Measurements from ENCODE around the gene LTK.

The LTK gene

DNA sequence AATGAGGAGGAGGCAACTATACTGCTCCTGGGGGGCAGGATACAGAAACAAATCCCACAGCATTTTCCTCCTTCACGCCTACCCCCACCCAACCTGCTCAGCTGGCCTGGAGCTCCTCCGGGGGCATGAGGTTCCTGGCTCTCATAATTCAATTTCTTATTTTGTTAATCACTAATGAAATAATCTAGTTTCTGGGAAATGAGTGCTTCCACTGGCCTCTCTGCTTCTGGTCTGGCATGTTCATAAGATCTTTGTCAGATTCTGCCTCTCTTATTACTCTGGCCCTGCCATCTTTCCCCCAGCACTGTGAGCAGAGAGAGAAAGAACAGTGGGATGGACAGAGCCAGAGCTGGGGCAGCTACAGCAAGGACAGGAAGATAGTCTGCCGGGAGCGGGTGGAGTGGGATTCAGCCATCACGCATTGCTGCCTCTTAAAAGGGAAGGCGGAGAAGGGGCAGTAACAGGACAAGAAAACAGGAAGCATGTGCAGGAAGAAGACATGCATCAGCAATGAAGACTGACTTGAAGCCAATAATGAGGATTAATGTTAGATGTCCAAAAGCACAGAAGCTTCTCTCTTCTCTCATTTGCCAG is 16.8 kb upstream of the LTK start:
- DNase-seq (ENCODE audit: low read depth, low spot score): no peak

DNA sequence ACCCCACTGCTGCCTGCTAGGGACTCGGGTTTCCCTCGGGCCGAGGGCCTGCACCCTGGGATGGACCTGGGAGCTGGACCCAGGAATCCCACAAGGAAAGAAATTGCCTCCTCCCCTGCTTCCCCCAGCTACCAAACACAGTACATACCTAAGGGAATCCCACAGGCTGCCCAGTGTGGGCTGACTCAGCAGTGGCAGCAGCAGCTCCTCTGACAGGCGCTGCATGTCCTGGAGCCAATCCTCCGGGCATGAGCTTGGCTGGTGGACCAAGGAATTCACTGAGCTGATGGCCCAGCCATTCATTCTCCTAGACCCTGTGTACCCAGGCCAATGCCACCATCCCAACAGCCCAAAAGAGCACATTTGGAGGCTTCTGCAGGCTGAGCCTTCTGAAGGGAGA is 9.5 kb upstream of the LTK start:
- no peak for DNase-seq (ENCODE audit: low read depth, low spot score)

DNA sequence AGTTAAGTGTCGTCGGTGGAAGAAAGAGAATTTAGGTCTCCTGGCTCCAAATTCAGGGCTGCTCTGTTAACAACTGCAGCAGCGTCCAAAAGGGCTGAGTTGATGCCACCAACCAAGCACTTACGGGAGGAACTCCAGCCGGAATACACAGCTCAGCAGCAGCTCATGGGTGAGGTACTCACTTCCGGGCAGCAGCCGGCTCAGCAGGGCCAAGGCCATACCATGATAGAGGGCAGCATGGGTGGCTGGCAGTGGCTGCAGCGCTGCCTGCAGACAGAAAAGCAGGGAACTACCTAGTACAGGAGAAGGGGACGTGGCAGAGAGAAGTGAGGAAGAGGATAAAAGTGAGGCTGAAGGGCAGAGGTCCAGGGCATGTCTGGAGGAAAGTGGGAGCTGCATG is 8.0 kb upstream of the LTK start:
- DNase-seq (ENCODE audit: low read depth, low spot score): no peak

DNA sequence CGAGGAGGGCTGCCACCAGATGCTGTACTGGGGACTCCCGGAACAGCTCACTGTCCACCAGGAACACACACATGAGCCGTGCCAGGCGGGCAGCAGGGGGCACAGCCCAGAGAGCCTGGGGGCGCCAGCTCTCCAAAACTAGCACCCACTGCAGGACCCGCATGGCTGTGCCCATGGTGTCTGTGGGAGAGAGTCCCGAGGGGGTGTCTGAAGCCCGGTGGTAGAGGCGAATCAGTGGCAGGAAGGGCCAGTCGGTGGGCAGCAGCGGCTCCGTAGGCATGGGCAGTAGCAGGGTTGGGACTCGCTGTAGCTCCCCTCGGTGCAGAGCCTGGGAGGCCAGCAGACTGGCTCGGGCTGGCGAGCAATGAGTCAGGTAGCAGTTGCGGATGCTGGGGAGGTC is 7.0 kb upstream of the LTK start:
- DNase-seq (ENCODE audit: low read depth, low spot score): no peak

DNA sequence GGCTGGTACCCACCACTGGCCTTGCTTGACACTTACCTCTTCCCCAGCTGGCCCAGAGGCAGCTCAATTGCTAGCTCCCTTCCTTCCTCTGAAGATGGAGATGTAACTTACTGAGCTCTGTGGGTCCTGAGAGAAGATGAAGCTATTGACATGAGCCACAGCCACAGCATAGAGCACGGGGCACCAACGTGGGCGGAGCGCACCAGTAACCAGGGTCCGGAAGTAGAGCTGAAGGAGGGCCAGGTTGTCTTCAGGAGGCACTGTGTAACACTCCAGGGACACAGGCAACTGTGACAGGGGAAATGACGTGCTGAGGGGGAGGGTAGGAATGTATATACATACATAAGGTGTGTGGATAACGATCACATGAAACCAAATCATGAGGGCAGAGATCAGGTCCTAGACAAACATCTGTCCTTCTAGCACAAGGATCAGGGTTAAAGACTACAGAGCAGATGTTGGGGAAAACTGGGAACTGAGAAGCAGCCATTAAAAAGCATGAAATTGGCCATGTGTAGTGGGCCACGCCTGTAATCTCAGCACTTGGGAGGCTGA is 4.3 kb upstream of the LTK start:
- DNase-seq (ENCODE audit: low read depth, low spot score): no peak

DNA sequence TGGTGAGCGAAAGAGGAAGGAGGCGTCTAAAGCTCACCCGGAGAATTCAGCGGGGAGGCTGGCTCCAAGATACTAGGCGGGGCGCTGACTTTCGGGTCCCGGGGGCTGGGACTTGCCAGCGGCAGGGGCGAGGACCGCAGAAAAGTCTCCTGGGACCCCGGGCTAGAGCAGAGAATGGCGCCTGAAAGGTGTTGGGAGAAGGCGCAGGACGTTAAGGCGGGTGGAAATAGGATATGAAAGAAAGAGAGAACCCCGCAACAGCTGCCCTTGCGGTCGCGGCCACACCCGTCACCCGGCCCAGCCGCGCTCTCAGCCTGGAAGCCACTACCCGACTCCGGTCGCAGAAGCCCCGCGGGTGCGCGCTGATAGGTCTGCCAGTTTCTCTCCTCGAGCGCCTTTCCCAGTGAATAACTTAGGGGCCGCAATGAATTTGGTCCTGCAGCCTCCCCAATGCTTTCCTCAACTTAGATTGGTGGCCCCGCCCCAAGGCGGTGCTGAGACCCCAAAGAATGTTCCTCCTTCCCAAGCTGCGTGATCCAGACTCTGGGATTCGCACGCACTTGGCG is 604 bp downstream of the LTK start:
- DNase-seq (ENCODE audit: low read depth, low spot score): no peak

DNA sequence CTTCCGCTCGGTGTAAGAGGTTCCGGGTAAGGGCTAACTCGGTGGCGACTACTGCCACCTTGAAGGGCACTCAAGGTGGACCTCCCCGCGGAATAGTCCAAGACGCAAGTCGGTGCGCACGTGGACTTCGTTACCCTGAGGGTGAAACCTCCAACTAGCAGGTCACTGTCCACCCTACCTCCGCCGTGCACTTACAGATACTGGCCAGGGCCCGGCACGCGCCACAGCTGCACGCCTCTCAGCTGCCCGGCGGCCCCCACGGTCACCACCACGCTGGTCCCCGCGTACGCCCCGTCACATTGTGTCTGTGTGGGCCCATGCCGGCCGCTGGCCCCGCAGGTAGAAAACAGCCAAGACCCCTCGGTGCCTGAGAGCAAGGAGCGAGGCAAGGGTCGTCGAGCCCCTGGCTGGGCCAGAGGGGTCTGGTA is 1.1 kb downstream of the LTK start:
- DNase-seq (ENCODE audit: low read depth, low spot score): no peak

DNA sequence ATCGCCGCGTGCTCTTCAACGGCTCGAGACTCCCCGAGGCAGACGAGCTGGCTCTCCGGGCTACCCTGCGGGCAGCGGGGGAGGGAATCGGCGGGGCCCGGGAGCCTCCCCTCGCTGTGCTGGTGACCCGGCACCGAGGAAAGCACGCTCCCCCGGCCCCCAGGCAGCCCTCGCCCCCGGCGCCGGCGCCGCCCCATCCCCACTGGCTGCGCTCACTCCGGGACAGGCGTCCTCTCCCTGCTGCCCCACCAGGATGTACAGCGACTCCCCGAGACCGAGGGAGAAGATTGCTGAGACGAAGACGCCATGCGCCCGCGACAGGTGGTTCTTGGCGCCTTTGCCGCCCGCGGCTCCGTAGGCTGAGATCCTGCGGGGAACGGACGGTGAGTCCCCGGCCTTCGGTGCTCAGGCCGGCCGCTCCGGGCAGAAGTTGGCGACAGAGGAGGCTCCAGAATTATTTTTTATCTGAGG is 1.7 kb downstream of the LTK start:
- DNase-seq (ENCODE audit: low read depth, low spot score): no peak

DNA sequence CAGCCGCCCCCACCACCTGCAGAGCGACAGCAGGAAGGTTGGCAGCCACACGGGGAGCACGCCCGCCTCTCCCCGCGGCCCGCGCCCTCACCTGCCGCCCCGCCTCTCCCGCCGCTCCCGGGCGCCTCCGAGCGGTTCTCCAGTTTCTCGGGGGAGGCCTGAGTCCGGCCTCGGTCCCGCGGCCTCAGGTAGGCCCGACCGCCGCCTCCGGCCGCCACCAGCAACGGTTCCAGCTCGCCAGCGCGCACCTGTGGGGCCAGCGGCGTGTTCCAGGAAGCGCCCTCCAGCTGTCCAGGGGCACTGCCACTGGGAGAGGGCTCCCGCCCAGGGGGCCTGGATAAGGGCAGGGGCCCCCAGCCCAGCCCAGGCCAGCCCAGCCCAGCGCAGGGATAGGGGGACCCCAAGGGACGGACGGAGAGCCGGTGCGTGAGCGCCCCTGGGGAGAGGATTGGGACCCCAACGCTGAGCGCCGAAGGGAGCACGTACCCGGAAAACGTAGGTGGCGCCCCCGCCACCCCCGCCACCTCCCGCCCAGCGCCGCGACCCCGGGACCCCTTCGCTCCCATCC is 2.2 kb downstream of the LTK start:
- no peak for DNase-seq (ENCODE audit: low read depth, low spot score)

DNA sequence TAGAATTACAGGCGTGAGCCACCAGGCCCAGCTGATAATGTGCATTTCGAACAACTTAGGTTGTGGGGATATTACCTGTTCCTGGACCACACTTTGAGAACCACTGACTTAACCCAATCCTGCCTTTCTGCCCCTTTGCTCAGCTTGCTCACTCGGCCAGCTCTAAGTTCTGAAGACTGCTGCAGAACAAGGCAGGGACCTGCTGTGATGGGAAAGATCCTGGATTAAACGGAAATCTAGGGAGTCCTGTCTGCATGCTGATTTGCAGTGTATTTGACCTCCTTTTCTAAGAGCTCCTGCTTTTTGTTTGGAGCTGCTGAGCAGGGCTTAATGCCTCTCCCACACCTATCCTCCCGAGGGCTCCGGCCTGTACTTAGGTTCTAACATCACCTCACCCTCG is 2.9 kb downstream of the LTK start:
- no peak for DNase-seq (ENCODE audit: low read depth, low spot score)

DNA sequence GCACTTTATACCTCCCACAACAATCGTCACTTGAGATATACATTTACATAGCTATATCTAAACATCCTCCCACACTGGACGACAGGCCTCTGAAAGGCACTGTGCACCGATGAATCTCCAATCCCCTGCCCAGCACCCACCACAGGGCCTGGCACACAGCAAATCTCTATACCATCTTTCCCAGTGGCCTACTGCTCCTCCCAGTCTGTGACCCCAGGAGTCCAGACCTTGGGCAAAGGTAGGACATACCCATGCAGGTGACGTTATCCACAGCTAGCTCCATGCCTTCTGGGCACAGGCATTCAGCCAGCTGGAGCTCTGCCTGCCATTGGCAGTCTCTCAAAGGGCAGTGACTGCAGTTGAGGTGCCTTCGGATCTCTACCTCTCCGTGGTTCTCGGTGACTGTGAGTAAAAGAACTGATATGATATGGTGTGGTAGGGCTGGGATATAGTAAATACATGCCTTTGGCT is 5.8 kb downstream of the LTK start:
- no peak for DNase-seq (ENCODE audit: low read depth, low spot score)

DNA sequence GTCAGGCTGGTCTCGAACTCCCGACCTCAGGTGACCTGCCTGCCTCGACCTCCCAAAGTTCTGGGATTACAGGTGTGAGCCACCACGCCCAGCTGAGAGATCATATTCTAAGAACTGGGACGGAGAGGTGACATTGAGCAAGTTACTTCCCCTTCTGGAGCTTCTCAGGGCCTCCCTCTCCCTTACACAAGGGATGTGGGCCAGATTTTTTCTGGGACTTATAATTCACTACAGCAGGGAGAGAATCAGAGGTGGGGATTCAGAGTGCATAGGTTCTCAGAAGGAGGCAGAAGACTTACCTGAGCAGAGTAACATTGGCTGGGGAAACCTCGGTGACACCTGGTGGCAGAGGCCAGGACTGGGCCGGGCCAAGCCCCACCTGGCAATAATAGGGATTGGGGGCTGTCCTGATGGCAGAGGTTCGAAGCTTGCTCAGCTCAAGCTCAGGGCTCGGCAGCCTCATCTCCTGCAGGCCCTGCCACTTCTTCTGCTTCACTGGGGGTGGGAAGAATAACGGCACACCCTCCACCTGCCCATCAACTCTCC is 6.8 kb downstream of the LTK start:
- DNase-seq (ENCODE audit: low read depth, low spot score): no peak

DNA sequence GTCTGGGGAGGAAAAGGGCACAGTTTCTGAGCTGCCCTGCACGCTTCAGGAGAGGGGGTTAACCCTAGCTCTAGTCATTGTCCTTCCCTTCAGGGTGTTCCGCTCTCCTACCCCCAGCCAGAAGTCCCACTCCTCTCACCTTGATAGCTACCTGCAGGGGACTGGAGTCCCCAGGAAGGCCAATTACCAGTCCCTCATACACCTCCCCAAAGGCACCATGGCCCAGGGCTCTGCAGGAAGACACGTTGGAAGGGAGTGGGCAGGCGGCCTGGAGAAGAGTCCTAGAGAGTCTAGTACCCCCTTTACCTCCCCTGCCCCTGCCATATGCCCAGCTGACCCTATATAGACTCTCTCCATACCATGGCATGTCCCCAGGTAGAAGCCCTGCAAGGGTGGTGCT is 7.9 kb downstream of the LTK start:
- no peak for DNase-seq (ENCODE audit: low read depth, low spot score)

DNA sequence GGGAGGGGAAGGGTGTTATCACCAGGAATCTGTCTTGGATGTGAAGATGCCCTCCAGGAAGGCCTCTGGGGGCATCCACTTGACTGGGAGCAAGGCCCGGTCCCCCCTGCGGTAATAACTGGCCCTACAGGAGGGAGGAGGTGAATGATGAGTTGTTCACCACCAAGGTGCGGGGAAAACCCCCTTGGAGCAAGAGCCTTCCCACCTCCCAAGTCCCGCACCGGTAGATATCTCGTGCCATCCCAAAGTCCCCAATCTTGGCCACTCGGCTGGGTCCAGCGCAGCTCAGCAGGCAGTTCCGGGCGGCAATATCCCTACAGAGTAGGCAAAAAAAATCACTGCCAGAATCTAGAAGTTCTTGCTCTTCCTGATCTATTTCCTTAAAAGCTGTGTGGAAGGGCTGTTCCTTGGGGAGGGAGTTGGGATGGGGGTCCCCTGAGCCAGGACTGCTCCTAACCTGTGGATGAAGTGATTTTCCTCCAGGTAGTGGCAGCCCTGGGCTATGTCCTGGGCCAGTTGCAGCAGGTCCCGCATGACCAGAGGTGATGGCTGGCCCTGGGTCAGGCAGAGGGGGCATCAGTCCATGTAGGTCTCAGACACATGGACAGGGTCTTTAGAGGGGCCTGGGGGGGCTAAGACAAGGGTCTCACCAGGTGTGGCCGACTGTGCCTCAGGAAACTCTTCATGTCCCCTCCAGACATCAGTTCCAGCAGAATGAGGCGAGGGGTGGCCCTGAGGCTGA is 8.7 kb downstream of the LTK start:
- DNase-seq (ENCODE audit: low read depth, low spot score): no peak

DNA sequence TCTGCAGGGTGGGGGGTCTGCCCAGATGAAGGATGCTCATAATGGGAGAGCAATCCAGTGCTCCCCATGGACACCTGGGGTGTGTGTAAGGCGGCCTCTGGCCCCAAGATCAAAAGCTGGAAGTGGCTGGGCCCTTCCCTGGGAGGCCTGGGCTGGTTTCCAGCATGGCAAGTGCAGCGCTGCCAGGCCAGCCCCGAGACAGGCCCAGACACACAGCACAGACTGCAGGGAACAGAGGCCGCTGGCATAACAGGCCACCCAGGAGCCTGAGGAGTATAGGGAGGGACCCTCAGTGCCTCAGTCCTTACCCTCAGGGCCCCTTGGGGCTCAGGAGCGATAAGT is 10.0 kb downstream of the LTK start:
- DNase-seq (ENCODE audit: low read depth, low spot score): no peak

DNA sequence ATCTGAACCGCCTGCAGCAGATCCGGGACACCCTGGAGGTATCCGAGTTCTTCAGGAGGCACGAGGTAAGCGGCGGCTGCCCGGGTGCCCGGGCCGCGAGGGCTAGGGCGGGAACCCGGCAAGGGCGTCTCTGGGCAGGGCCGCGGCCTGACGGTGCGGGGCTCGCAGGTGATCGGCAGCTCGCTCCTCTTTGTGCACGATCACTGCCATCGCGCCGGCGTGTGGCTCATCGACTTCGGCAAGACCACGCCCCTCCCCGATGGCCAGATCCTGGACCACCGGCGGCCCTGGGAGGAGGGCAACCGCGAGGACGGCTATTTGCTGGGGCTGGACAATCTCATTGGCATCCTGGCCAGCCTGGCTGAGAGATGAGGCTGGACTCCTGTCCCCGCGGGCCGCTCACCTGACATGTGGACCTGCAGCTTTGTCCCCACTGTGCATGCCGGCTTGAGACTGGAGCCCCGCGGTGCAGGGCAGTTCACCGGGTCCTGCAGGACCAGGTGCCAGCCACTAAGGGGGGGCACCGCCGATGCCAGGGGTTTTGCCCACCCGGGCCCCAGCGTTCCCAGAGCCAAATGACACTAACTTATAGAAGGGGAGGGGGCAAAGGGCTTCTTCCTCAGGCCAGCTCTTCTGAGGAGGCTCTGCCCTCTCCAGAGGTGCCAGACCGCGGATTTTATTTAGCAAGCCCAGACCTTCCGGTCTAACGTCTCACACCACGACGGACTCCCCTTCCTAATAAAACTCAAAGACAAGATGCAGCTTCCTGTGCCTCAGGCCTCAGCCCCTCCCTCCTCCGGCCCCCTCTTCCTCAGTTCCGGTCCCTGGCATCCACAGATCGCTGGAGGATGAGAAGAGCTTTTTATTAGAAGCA is 10.6 kb downstream of the LTK start:
- DNase-seq (ENCODE audit: low read depth, low spot score): no peak

DNA sequence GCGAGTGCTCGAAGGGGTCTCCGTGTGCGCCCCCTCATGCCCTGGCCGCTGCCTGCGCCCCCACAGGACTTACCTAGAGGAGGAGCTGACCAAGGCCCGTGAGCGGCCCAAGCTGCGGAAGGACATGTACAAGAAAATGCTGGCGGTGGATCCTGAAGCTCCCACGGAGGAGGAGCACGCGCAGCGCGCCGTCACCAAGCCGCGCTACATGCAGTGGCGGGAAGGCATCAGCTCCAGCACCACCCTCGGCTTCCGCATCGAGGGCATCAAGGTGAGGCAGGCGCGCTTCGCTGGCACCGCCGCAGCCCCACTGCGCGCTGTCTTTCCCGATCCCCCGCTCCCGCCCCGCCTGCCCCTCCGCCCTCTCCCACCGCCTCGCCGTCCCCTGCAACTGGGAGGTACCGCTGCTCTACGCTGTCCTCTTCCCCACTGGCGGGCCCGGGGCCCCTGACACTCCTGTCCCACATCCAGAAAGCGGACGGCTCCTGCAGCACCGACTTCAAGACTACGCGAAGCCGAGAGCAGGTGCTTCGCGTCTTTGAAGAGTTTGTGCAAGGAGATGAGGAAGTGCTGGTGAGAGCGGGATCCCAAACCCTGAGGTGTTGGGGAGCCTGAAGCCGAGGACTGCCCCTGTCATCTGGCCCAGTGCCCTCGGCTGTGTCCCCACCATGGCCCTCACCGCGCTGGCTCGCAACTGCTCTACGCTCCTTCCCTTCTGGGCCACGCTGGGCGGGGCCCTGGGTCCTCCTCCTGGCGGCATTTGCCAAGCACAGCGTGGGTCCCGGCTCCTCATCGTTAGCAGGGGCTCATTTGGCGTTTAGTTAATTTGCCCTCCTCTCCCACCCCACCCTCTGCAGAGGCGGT is 11.5 kb downstream of the LTK start:
- no peak for DNase-seq (ENCODE audit: low read depth, low spot score)

DNA sequence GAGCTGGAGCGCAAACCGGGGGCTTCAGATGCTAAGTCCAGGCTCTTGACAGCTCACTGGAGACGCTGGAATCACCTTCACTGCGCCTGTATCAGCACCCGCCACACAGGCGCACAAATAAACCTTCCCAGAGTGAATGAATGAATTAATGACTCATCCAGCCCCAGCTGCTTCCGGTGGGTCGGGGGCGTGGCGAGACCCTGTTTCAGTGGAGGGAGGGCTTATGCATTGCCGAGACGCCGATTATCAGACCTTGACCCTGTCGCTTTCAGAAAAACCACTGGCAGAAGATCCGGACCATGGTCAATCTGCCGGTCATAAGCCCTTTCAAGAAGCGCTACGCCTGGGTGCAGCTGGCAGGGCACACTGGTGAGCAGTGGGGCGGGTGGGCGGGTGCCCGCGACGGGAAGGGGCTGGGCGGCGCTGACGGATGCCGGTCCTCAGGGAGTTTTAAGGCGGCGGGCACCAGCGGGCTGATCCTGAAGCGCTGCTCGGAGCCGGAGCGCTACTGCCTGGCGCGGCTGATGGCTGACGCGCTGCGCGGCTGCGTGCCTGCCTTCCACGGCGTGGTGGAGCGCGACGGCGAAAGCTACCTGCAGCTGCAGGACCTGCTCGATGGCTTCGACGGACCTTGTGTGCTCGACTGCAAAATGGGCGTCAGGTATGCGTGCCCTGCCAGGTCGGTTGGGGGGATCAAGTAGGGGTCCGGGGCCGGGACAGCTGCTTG is 12.3 kb downstream of the LTK start:
- DNase-seq (ENCODE audit: low read depth, low spot score): no peak

DNA sequence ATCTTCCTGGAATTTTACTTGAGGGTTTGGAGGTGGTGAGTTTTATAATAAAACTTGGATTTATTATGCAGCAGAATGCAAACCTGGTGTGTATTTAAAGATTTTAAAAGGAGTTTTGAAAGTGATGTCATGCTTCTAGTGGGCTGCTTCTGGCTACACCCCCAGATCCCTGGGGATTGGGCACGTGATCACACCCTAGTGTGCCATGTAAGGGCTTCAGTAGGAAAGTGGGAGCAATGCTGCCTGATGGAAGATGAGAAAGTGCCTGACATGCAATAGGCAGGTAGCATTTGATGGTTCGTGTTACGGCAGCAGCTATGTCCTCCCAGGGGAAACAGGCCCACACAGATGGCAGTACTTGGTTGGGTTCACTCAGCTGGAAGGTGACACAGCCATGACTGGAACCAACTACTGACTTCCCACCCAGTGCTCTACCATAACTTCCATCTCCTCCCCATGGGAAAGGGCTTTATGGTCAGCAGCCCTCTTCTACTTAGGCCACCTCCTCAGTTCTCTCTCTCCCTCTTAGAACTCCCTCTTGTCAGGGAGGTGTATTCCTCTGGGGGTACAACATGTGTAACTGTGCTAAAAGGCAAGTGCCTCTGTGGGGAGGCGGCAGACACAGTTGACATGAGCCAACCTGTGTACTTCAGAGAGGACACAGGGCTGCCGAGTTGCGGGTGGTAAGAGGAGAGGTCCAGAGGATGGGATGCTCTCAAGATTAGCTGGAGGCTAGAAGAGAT is 14.3 kb downstream of the LTK start:
- no peak for DNase-seq (ENCODE audit: low read depth, low spot score)
